EH (cell line): ENCODE data around the gene MAP2K2.
"Not testable (repeated sequence)": the region's sequence is repeated elsewhere in the genome, so short reads cannot be mapped to it uniquely, and the experiment has no call there.

Experiments used
- DNase-seq: peaks from one replicate; pipeline ENCODE4 v3.0.0-alpha.2; 2015; ENCODE audit warnings: low read depth

The MAP2K2 gene

DNA sequence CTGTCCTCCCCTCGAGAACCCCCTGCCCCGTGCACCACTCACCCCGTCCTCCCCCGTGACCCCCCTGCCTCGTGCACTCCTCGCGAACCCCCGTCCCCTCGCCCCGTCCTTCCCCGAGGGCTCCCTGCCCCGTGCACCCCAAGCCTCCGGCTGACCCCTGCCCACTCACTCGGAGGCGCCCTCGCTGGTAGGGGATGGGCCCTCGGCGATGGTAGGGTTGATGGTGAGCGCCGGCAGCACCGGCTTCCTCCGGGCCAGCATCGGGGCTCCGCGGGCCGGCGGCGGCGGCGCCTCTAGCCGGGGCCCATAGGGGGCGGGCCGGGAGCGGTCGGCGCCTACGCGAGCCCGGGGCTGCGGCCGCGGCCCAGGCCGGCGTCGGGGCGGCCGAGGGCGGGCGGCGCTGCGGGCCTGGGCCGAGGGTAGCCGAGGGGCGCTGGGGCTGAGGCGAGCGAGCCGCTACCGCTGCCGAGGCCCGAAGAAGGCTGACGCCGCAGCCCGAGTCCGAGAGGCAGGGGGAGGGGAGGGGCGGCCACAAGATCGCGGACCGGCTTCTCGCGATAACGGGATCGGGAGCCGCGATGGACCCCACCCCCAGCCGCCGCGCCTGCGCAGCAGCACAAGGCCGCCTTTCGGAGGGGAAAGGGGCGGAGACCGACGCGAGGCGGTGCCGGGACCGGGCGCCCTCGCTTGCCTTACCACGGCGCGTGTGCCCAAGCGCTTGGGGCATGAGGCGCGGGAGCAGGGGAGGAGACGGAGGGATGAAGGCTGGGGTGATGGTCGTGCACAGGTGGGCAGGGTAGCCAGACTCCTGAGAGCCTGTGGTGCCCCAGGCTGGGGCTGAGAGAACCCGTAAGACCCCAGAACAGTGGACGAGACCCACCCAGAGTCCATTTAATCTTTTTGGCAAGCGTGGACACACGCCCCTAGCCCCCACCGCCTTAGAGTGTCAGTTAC is at the start of gene MAP2K2:
MAP2K2 (minus strand) TSS at position 508 of the 954 bp plus-strand sequence; CDS start at position 261, 247 bp downstream.
- peak; percentile 91 for DNase-seq

DNA sequence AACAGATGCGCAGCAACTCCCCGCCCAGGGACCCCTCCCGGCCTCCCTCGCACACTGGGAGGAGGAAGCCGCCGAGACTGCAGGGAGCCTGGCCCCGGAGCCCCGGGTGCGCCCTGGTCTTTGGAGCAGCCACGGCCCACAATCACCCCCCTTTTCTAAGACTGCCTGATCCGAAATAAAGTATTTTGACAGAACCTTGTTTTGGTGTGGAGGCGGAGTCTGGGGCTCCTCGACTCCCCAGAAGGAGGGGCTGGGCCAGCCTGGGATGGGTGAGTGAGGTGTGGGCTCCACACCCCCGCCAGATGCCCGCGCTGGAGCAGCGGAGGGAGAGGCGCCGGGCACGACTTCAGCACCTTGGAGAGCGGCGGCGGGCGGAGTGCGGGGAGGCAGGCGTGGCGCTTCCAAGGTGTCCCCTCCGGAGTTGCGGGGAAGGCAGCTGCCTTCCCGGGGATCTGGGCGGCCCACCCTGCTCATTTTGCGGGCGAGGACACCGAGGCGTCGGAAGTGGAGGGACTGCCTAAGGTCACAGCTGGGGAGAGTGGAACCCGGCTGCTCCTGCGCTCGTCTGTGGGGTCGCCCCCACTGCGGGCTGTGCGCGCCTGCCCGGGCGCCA is 49.0 kb upstream of the MAP2K2 start:
- peak; percentile 52 for DNase-seq

DNA sequence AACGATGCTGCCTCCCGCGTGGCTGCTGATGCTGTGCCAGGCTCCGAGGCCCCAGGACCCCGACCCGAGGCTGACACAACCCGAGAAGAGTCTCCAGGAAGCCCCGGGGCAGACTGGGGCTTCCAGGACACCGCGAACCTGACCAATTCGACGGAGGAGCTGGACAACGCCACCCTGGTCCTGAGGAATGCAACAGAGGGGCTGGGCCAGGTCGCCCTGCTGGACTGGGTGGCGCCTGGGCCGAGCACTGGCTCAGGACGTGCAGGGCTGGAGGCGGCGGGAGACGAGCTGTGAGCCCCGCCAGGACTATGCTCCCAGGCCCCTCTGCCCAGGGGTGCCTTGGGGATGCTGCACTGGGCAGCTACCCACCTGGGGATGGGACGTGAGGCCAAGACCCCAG is 47.8 kb upstream of the MAP2K2 start:
- no peak for DNase-seq

DNA sequence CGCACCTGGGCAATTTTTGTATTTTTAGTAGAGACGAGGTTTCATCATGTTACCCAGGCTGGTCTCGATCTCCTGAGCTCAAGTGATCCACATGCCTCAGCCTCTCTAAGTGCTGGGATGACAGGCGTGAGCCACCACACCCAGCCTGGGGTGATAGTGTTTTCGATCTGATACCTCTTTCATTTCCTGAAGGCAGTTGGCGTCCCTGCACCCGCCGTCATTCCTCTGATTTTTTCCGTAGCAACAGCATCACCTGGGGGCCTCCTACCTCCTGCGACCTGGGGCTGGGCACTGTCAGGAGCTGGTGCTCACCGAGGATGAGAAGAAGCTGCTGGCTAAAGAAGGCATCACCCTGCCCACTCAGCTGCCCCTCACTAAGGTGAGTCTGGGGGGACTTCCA is 40.3 kb upstream of the MAP2K2 start:
- DNase-seq = no peak

DNA sequence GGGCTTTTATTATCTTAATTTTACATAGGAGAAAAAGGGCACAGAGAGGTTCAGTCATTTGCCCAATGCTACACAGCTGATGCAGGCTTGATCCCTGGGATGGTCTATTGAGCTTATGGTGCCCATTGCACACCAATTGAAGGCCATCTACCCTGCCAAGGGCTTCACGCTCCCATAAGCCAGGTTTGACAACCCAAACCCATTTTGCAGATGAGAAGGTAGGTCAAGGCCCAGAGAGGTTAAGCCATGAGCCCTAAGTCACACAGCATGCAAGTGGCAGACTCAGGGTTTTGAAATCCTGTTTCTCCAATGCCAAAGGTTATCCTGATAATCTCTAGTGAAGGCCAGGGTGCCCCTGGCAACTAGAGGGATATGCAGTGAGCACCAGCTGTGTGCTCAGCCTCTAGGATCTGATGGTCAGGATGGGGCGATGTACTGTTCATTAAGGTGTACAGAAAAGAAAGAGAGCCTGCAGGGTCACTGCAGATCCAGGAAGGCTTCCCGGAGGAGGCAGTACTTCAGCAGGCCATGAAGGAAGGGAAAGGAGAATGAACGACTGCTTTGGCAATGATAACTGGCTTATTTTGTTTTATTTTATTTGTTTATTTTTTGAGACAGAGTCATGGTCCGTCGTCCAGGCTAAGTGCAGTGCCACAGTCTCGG is 37.6 kb upstream of the MAP2K2 start:
- no peak for DNase-seq

DNA sequence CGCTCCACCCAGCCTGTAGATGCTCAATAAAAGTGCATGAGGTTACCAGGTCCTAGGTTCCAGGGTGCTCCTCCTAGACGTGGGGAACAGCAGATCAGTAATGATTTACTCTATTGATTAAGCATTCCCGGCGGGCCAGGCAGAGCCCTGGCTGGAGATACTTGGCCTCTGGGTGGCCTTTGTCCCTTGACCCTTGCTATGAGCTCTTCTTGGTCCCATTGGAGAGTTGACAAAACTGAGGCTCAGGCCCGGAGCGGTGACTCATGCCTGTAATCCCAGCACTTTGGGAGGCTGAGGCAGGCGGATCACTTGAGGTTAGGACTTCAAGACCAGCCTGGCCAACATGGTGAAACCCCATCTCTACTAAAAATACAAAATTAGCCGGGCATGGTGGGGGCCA is 34.0 kb upstream of the MAP2K2 start:
- DNase-seq = not testable (repeated sequence)

DNA sequence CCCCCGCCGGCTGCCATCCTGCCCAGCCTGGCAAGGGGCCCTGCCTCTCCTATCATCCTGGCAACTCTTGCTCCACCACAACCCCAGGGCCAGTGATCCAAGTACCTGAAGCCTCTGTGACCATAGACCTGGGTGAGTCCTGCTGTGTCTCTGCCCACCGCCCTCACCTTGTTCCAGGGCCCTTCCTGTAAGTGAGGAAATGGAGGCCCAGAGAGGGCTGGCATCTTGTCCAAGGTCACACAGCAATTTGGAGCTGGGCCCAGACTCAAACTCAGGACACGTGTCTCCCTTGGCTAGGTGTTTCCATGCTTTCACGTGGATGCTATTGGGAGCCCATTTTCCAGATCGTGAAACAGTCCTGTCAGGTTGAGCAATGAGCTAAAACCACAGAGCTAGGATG is 33.2 kb upstream of the MAP2K2 start:
- DNase-seq = no peak

DNA sequence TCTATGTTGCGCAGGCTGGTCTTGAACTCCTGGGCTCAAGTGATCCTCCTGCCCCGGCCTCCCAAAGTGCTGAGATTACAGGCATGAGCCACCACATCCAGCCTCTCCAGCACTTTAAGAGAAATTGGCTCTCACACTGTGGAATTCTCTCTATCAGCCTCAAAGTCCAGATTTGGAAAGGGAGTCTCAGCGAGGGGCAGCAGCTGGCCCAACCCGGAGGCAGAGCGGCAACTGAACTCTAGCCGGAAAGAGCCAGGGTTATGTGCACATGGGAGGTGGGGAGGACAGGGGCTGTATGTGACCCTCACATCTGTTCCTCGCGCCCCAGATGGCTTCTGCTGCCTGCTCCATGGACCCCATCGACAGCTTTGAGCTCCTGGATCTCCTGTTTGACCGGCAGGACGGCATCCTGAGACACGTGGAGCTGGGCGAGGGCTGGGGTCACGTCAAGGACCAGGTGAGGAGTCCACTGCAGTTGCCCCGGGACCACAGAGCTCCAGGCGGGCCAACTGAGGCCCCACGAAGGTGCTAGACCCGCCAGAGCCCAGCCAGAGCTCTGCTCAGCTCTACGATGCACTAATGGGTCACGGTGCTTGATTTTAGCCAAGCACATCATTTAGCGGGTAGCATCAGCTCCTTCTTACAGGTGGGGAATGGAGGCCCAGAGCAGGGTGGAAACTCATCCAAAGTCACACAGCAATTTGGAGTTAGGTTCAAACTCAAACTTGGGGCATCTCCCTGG is 30.8 kb upstream of the MAP2K2 start:
- DNase-seq = no peak

DNA sequence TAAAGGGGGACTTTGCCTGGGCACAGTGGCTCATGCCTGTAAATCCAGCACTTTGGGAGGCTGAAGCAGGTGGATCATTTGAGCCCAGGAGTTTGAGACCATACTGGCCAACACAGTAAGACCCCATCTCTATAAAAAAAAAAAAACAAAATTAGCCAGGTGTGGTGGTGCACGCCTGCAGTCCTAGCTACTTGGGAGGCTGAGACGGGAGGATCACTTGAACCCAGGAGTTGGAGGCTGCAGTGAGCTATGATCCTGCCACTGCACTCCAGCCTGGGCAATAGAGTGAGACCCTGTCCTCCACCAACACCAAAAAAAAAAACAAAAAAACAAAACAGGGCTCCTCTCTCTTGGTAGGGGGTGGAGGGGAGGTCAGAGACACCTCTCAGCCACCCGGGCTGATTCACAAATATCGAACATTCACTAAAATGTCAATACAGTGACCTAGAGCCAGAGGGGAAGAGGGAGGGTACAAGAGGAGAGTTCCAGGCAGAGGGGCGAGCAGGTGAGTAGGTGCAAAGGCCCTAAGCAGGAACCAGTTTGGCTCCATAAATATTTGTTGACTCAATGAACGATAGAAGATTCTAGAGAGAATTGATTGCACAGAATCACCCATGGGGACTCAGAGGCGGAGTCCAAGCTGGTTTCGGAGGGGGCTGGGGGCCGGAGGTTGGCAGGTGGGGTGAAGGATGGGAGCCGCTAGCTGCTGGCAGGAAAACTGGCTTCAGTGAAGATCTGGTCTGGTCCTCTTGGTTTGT is 28.5 kb upstream of the MAP2K2 start:
- DNase-seq = no peak

DNA sequence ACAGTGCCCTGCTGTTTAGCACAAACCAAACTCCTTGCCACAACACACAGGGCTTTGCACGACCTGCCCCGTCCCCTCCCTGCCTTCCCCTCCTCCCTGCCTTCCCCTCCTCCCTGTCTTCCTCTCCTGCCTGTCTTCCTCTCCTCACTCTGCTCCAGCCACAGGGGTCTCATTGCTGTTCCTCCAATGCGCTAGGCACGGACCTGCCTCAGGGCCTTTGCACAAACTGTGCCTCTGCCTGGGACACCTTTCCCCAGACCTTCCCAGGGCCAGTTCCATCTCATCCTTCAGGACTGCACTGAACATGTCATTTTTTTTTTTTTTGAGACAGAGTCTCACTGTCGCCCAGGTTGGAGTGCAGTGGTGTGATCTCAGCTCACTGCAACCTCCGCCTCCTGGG is 27.7 kb upstream of the MAP2K2 start:
- no peak for DNase-seq

DNA sequence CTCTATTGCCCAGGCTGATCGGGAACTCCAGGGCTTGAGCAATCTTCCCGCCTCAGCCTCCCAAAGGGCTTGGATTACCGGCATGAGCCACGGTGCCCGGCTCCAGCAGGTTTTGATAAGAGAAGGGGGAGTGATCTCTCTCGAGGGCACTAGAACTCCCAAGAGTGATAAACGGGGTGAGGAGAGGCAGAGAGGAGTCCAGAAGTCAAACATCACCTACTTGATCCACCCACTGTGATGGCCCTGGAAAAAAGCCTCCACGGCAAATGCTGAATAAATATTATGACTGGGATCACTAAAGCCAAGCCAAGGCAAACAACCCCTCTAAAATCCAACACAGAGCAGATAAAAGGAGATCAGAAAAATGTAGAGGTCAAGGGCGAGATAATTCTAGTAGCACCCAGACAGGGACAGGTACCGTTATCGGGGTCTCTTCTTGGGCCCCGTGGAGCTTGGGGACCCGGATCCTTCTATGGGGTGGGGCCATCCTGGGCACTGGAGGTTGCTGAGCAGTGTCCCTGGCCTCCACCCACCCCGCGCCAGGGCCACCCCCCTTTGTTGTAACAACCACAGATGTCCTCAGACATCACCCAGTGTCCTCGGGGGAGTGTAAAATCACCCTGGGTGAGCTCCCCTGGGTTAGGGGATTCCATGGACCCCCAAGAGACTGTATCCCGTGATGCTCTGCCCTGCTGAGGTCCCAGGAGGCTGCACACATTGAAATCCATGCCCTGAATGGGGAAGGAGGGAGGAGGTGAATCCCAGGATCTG is 25.8 kb upstream of the MAP2K2 start:
- no peak for DNase-seq

DNA sequence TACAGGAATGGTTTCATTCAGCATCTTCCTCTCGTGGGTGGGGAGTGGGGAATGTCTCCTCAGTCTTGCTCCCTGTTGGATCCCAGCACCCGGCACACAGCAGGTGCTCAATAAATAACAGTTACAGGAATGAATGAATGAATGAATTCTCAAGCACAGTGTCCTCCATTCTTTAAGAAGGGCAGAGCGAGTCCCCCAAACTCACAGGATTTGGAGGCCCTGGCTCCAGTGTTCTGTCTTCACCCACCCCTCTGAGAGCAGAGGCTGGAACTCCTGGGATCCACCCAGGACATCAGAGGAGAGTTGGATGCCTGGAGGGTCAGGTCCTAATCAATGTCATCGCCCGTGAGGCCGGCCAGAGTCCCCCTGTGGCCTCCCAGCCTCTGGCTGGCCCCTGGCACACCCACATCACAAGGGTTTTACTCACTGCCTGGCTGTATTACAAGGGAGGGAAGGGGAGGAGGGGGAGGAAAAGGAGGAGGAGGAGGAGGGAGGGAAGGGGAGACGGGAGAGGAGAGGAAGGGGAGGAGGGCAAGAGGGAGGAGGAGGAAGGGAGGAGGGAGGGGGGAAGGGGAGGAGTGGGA is 20.8 kb upstream of the MAP2K2 start:
- peak; percentile 55 for DNase-seq

DNA sequence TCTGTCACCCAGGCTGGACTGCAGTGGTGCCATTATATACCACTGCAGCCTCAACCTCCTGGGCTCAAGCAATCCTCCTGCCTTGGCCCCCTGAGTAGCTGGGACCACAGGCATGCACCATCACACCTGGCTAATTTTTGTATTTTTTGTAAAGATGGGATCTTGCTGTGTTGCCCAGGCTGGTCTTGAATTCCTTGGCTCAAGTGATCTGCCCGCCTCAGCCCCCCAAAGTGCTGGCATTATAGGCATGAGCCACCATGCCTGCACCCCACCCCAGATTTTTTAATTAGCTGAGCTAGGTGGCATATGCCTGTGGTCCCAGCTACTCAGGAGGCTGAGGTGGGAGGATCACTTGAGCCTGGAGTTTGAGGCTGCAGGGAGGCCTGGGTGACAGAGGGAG is 19.0 kb upstream of the MAP2K2 start:
- DNase-seq = not testable (repeated sequence)

DNA sequence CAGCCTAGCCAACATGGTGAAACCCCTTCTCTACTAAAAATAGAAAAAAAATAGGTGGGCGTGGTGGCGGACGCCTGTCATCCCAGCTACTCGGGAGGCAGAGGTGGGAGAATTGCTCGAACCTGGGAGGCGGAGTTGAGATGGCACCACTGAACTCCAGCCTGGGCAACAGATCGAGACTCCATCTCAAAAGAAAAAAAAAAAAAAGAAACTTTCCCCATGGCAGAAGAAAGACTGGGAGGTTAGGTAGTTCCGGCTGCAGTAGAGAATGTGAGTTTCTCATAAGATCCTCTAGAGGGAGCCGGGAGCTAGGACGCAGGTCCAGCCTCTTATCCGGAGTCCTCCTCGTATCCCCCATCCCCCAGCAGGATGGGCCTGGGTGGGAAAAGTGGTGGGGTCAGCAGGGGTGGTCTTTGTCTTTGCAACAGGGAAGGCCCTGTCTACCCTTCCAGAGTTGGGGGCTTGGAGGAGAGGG is 16.4 kb upstream of the MAP2K2 start:
- DNase-seq = peak; percentile 73

DNA sequence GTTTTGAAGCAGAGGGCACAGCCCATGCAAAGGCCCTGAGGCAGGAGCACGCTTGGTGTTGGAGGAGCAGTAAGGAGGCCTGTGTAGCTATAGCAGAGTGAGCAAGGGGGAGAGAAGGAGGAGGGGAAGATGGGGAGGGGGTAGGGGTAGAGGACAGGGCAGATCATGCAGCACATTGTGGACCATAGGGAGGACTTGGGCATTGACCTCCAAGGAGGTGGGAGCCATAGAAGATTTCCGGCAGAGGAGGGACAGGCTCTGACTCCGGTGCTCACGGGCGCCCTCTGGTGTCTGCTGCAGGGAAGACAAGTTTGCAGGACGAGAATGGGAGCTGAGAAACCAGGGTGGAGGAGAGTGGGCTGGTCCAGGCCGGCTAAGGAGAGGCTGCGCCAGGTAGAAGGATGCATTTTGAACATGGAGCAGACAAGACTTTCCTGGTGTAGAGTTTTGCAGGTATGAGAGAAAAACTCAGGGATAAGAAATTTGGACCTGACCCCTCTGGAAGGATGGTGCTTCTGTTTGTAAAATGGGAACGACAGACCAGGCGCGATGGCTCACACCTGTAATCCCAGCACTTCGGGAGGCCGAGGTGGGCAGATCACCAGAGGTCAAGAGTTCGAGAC is 15.8 kb upstream of the MAP2K2 start:
- DNase-seq = peak; percentile 67

DNA sequence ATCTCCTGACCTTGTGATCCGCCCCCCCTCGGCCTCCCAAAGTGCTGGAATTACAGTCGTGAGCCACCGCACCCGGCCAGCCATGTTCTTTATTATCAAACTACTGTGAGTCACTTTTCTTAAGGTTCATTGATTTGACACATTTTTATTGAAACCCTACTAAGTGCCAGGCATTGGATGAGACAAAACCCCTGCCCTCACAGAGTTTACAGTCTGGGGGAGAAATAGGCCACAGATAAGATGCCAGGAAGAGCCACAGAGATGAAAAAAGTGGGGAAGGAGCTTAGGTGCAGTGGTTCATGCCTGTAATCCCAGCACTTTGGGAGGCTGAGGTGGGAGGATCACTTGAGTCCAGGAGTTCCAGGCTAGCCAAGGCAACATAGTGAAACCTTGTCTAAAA is 14.5 kb upstream of the MAP2K2 start:
- no peak for DNase-seq

DNA sequence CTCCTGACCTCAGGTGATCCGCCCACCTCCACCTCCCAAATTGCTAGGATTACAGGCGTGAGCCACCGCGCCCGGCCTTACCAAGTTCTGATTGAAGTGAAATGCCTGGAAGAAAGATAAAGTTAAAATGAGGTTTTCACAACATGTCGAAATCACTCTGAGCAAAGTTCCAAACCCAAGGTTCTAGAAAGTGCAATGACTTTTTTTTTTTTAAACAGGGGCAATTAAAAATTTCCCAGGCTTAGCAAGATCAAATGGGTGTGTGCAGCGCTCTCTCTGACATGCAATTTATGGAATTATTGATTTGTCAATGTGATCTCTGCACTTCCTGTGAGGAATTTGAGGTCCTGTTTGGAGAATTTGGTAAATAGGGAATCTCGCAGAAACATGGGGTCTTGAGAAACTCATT is 12.8 kb upstream of the MAP2K2 start:
- DNase-seq = no peak

DNA sequence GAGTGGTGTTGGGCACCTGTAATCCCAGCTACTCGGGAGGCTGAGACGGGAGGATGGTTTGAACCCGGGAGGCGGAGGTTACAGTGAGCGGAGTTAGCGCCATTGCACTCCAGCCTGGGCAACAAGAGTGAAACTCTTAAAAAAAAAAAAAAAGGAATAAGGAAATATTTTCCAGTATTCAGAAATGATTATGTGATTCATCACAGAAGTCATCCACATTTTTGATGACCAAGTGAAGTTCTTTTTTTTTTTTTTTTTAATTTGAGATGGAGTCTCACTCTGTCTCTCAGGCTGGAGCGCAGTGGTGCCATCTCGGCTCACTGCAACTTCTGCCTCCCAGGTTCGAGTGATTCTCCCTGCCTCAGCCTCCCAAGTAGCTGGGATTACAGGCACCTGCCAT is 11.5 kb upstream of the MAP2K2 start:
- not testable (repeated sequence) for DNase-seq

DNA sequence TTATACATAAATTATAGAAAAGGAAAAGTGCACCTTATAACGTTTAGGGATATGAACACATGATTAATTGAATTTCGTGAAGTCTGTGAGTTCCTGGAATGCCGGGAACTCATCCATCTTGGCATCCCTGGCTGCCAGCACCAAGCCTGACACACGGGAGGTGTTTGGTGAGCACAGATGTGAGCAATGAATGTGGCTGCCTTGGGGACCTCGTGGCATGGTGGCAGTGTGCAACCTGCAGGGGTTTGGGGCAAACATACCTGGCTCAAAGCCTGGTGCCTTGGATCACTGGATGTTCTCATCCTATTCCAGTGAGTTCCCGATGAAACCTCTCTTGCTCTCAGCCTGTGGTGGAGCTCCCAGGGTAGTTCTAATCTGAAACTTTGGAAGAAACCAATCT is 10.4 kb upstream of the MAP2K2 start:
- DNase-seq = peak; percentile 22
